MCF 10A (cell line): Measurements from ENCODE around the gene COQ10B. TPM values are rescaled to one million over a fixed set of nuclear protein-coding genes. Genes with fewer than 3 reads are reported as not detected.

Source experiments
- BruUV-seq: library from RNA; stranded (reverse); fragments of 400-500 nt; replicated peaks from 2 replicates; lab custom pipeline; 2021; lab: Mats Ljungman, UMichigan
- CTCF ChIA-PET: fragments of 300-600 bp; sonication (Branson Sonifier 250); formaldehyde crosslinking; extraction: SDS; loops from one replicate; lab custom pipeline; 2021; ENCODE audit warnings: antibody characterized with exemption, inconsistent platforms; lab: Yijun Ruan, JAX
- POLR2A ChIA-PET: fragments of 300-600, 350-650 bp; sonication (Branson Sonifier 250); formaldehyde crosslinking; extraction: SDS; loops from one replicate; lab custom pipeline; 2020; ENCODE audit warnings: antibody characterized with exemption, inconsistent platforms; lab: Yijun Ruan, JAX
- DNase-seq: peaks from one replicate; pipeline ENCODE4 v3.0.0-alpha.2; 2018; ENCODE audit not compliant: unreplicated experiment
- H3K27ac Mint-ChIP-seq: one replicate; pipeline ENCODE4 v1.8.0; 2022; ENCODE audit warnings: mild to moderate bottlenecking, low read depth, mixed read lengths; ENCODE audit not compliant: unreplicated experiment
- H3K27me3 Mint-ChIP-seq: one replicate; pipeline ENCODE4 v1.8.0; 2022; ENCODE audit warnings: mixed read lengths; ENCODE audit not compliant: insufficient read depth, unreplicated experiment
- H3K36me3 Mint-ChIP-seq: one replicate; pipeline ENCODE4 v1.8.0; 2022; ENCODE audit warnings: mild to moderate bottlenecking, moderate library complexity, mixed read lengths; ENCODE audit not compliant: insufficient read depth, unreplicated experiment
- H3K4me1 Mint-ChIP-seq: one replicate; pipeline ENCODE4 v1.8.0; 2022; ENCODE audit warnings: mixed read lengths; ENCODE audit not compliant: insufficient read depth, unreplicated experiment
- H3K4me3 Mint-ChIP-seq: one replicate; pipeline ENCODE4 v1.8.0; 2022; ENCODE audit warnings: mild to moderate bottlenecking, moderate library complexity, mixed read lengths; ENCODE audit not compliant: unreplicated experiment
- H3K9me3 Mint-ChIP-seq: one replicate; pipeline ENCODE4 v1.8.0; 2022; ENCODE audit warnings: mixed read lengths; ENCODE audit not compliant: unreplicated experiment
- CTCF ChIP-seq: fragments of 200-600 bp; IDR thresholded peaks from one replicate; pipeline ENCODE4 v1.8.0; 2022; ENCODE audit warnings: antibody characterized with exemption, mild to moderate bottlenecking; ENCODE audit not compliant: unreplicated experiment
- intact Hi-C: fragments of 100-400 bp; cut with micrococcal nuclease; formaldehyde crosslinking; loops from 2 replicates; pipeline ENCODE4 v1.14.1; 2022
- total RNA-seq: library from RNA; stranded (reverse); gene quantifications from 2 replicates; pipeline ENCODE4 v1.2.3, GENCODE V29; 2022

The COQ10B gene
- total RNA-seq, 1 experiment from 2014 or later = 21.3 TPM

GRCh38 chr2:197513915-197514314, 60.6 kb downstream of the COQ10B start:
- Mint-ChIP-seq H3K4me3 (no peak overlapping the region), H3K9me3 (no peaks in the 10 kb centered on the region), H3K36me3 (peaks cover 6% of the 10 kb centered on the region), H3K4me1 (peaks cover 15% of the 10 kb centered on the region), H3K27me3 (no peaks in the 10 kb centered on the region), H3K27ac (no peak overlapping the region)
- intact Hi-C loops = no loop called here
- ChIA-PET POLR2A (interaction anchor here (2.1 to 6.2 kb wide), 2 partner anchors 12 to 79 kb away, joined by 7 to 366 read pairs; partner anchors contain the start of genes HSPD1, HSPE1 and SF3B1), CTCF (interaction anchor here (1.3 to 1.5 kb wide), 3 partner anchors 10 to 18 kb away, joined by 3 to 7 read pairs (median 5); no protein-coding TSS in a partner anchor)
- no TSS peak for BruUV-seq
- DNase-seq = no peak
- TF ChIP-seq CTCF = no peak

GRCh38 chr2:197514754-197515153, 61.4 kb downstream of the COQ10B start:
- intact Hi-C loops = loop anchor here (1.0 to 5.0 kb wide), 2 partner anchors 14 to 83 kb away; partner anchors contain the start of gene HSPE1
- no peaks in the 10 kb centered on the region for H3K27me3 Mint-ChIP-seq
- CTCF ChIA-PET = interaction anchor here (0.6 to 2.3 kb wide), 4 partner anchors 13 to 92 kb away, joined by 4 to 9 read pairs (median 6); no protein-coding TSS in a partner anchor
- BruUV-seq = no TSS peak
- peak overlapping the region; percentile 96 for H3K4me3 Mint-ChIP-seq
- TF ChIP-seq CTCF = no peak
- peaks cover 6% of the 10 kb centered on the region for H3K36me3 Mint-ChIP-seq
- POLR2A ChIA-PET = interaction anchor here (1.3 to 6.2 kb wide), 14 partner anchors 11 to 191 kb away, joined by 3 to 366 read pairs (median 20); partner anchors contain the start of genes COQ10B, HSPD1, HSPE1 and MARS2
- no peak for DNase-seq
- H3K27ac Mint-ChIP-seq = peak overlapping the region; percentile 98
- H3K9me3 Mint-ChIP-seq = no peaks in the 10 kb centered on the region
- H3K4me1 Mint-ChIP-seq = peaks cover 15% of the 10 kb centered on the region

GRCh38 chr2:197515315-197515738, 62.0 kb downstream of the COQ10B start:
- TF ChIP-seq CTCF = no peak
- no peaks in the 10 kb centered on the region for H3K27me3 Mint-ChIP-seq
- H3K27ac Mint-ChIP-seq = peak overlapping the region; percentile 98
- H3K9me3 Mint-ChIP-seq = no peaks in the 10 kb centered on the region
- ChIA-PET POLR2A (interaction anchor here (0.9 to 6.2 kb wide), 18 partner anchors 11 to 190 kb away, joined by 3 to 366 read pairs (median 8); partner anchors contain the start of genes COQ10B, HSPD1, HSPE1 and MARS2), CTCF (interaction anchor here (0.6 to 2.3 kb wide), 4 partner anchors 13 to 92 kb away, joined by 4 to 9 read pairs (median 6); no protein-coding TSS in a partner anchor)
- DNase-seq = no peak
- intact Hi-C loops = loop anchor here (1.0 to 5.0 kb wide), 2 partner anchors 15 to 82 kb away; partner anchors contain the start of gene HSPE1
- peaks cover 6% of the 10 kb centered on the region for H3K36me3 Mint-ChIP-seq
- H3K4me1 Mint-ChIP-seq = peaks cover 15% of the 10 kb centered on the region
- TSS peak; percentile 34 for BruUV-seq
- H3K4me3 Mint-ChIP-seq = peak overlapping the region; percentile 96

- ChIA-PET CTCF (interaction anchor here (0.6 to 2.3 kb wide), 10 partner anchors 8 to 239 kb away, joined by 3 to 9 read pairs (median 4); no protein-coding TSS in a partner anchor), POLR2A (interaction anchor here (0.8 to 6.2 kb wide), 24 partner anchors 10 to 264 kb away, joined by 3 to 366 read pairs (median 8); partner anchors contain the start of genes COQ10B, HSPD1, HSPE1 and MARS2)
- H3K27ac Mint-ChIP-seq = peak within 1 kb of the TSS; percentile 98
- peaks cover 9% of the 10 kb centered on the region for H3K36me3 Mint-ChIP-seq
- H3K4me1 Mint-ChIP-seq = peaks cover 15% of the 10 kb centered on the region
- no peaks in the 10 kb centered on the region for H3K27me3 Mint-ChIP-seq
- no peak for TF ChIP-seq CTCF
- no TSS peak for BruUV-seq
- H3K9me3 Mint-ChIP-seq = no peaks in the 10 kb centered on the region
- peak; percentile 92 for DNase-seq
- peak within 1 kb of the TSS; percentile 96 for H3K4me3 Mint-ChIP-seq
- intact Hi-C loops = loop anchor here (1.0 to 5.0 kb wide), 2 partner anchors 16 to 81 kb away; partner anchors contain the start of gene HSPE1
Observed at GRCh38 chr2:197515739-197516392, 62.5 kb downstream of the COQ10B start, which contains the start of gene MOB4. Gene MOB4 (plus strand): TSS chr2:197516066. CDS start chr2:197516087, 21 bp downstream.
